SK-N-SH treated with all-trans-retinoic acid at 6 μM for 48 hours (cell line): Measurements from ENCODE around the gene NFYA.

Source experiments
- CSDC2 ChIP-seq: fragments of 250-450 bp; sonication (Bioruptor Pico); IDR thresholded peaks from 2 replicates; pipeline ENCODE4 v1.5.0; 2020; ENCODE audit warnings: mild to moderate bottlenecking, moderate library complexity
- ISL1 ChIP-seq: fragments of 250-450 bp; sonication (Bioruptor Pico); IDR thresholded peaks from 2 replicates; pipeline ENCODE4 v2.1.2; 2022; ENCODE audit warnings: mild to moderate bottlenecking, moderate library complexity
- TCF4 ChIP-seq: fragments of 250-450 bp; sonication (Bioruptor Pico); IDR thresholded peaks from 2 replicates; pipeline ENCODE4 v1.8.0; 2021; ENCODE audit warnings: mild to moderate bottlenecking, moderate library complexity, borderline replicate concordance
- ZC3H10 ChIP-seq: fragments of 250-450 bp; sonication (Bioruptor Pico); IDR thresholded peaks from 2 replicates; pipeline ENCODE4 v1.5.1; 2021; ENCODE audit warnings: mild to moderate bottlenecking, moderate library complexity
- ZNF565 ChIP-seq: fragments of 450-650 bp; formaldehyde crosslinking; conservative IDR thresholded peaks from 2 replicates; pipeline ENCODE4 v1.5.0; 2020; ENCODE audit warnings: low read depth, mild to moderate bottlenecking, moderate library complexity
- ZNF70 ChIP-seq: fragments of 450-650 bp; formaldehyde crosslinking; IDR thresholded peaks from 2 replicates; pipeline ENCODE4 v1.5.0; 2020; ENCODE audit warnings: mild to moderate bottlenecking, moderate library complexity
- ZNF8 ChIP-seq: fragments of 450-650 bp; formaldehyde crosslinking; IDR thresholded peaks from 2 replicates; pipeline ENCODE4 v1.5.0; 2020; ENCODE audit warnings: mild to moderate bottlenecking, moderate library complexity
- TF ChIP-seq, protein P1 (sequence below): fragments of 250-450 bp; sonication (Bioruptor Pico); IDR thresholded peaks from 2 replicates; pipeline ENCODE4 v1.5.1; 2020; ENCODE audit warnings: low read depth, mild to moderate bottlenecking, moderate library complexity

DNA sequence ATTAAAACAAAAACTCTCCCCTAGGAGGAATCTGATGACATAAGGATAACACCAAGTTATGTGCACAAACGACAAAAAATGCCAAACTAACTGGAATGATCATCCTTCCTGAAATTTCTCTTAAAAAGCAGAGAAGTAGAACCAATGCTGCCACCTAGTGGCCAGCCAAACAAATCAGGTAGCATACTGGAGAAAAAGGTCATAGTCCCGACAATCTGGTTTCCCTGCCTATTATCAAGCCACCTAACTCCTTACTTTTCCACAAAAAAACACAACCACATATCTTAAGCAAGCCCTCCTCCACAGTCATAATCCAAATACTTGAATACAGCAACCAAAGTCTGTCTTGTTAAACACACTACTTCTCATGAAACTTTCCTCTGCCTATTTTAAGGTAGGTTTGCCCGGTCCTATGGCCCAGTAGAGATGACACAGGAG lies 5.9 kb upstream of the NFYA start:
- TF ChIP-seq, protein P1, sequence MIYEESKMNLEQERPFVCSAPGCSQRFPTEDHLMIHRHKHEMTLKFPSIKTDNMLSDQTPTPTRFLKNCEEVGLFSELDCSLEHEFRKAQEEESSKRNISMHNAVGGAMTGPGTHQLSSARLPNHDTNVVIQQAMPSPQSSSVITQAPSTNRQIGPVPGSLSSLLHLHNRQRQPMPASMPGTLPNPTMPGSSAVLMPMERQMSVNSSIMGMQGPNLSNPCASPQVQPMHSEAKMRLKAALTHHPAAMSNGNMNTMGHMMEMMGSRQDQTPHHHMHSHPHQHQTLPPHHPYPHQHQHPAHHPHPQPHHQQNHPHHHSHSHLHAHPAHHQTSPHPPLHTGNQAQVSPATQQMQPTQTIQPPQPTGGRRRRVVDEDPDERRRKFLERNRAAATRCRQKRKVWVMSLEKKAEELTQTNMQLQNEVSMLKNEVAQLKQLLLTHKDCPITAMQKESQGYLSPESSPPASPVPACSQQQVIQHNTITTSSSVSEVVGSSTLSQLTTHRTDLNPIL (CRISPR knock-in tag): no peak
- TF ChIP-seq ZNF8 (CRISPR knock-in tag): no peak
- no peak for TF ChIP-seq CSDC2 (CRISPR knock-in tag)
- TF ChIP-seq TCF4 (CRISPR knock-in tag): no peak
- no peak for TF ChIP-seq ZNF70 (CRISPR knock-in tag)
- TF ChIP-seq ISL1 (CRISPR knock-in tag): no peak
- no peak for TF ChIP-seq ZNF565 (CRISPR knock-in tag)
- TF ChIP-seq ZC3H10 (CRISPR knock-in tag): no peak
